DND-41 (cell line): ENCODE data around the gene PANX2.

Experiments used
- CTCF ChIP-seq: IDR thresholded peaks from 2 replicates; pipeline ENCODE4 v1.5.1; 2012; ENCODE audit warnings: borderline replicate concordance, low read length, moderate library complexity, mild to moderate bottlenecking; ENCODE audit not compliant: poor library complexity, severe bottlenecking; ENCODE audit errors: extremely low read depth
- EZH2 ChIP-seq: IDR thresholded peaks from 3 replicates; pipeline ENCODE4 v1.6.1; 2012; ENCODE audit warnings: borderline replicate concordance, low read depth, mild to moderate bottlenecking, moderate library complexity, low read length, inconsistent platforms; ENCODE audit not compliant: severe bottlenecking

GRCh38 chr22:50197856-50198623, 27.5 kb downstream of the PANX2 start:
- no peak for TF ChIP-seq CTCF
- no peak for TF ChIP-seq EZH2
